Lower leg skin (tissue), 4 donors: ENCODE measurements around the gene EPHA6. TPM values are rescaled to one million over a fixed set of nuclear protein-coding genes. Genes with fewer than 3 reads are reported as not detected.

Experiments used
- DNase-seq, 2 donors: peaks; one replicate each; pipeline ENCODE4 v3.0.0-alpha.2; 2019; ENCODE audit warnings: low spot score in 2 of 2
- H3K4me3 ChIP-seq: fragments of 200-600 bp; sonication (generic); 2 replicates; pipeline ENCODE4 v1.5.1; 2017; ENCODE audit warnings: mild to moderate bottlenecking, low read depth; ENCODE audit not compliant: poor library complexity, severe bottlenecking
- CTCF ChIP-seq, 3 donors: fragments of 450-650 bp; IDR thresholded peaks; one replicate each; pipeline ENCODE4 v1.5.1; 2016; ENCODE audit warnings: antibody characterized with exemption in 3 of 3, mild to moderate bottlenecking in 3 of 3, moderate library complexity in 2 of 3
- POLR2A ChIP-seq, 2 donors: fragments of 450-650 bp; IDR thresholded peaks; one replicate each; pipeline ENCODE4 v1.6.1; 2016 to 2017; ENCODE audit warnings: antibody characterized with exemption in 2 of 2, mild to moderate bottlenecking in 1 of 2, moderate library complexity in 1 of 2
- WGBS, 2 donors: methylation state at CpG; one replicate each; pipeline ENCODE4 v1.1.5; 2018; 5-methylcytosine and 5-hydroxymethylcytosine counted together
- intact Hi-C: fragments of 100-400 bp; cut with DNase I; formaldehyde crosslinking; loops from one replicate; pipeline ENCODE4 v1.15.0; 2023; ENCODE audit warnings: low total_unique reads
- total RNA-seq, 4 donors: library from RNA; depleted of rRNA; stranded (reverse); fragments of >200 nt; gene quantifications; one replicate each; pipeline ENCODE4 v1.1.0, GENCODE V29; 2016

Gene EPHA6
- total RNA-seq, 4 donors from 2014 or later, result 0.23 TPM; not detected in 3

GRCh38 chr3:97043411-97043810 is 229.0 kb downstream of the EPHA6 start:
- intact Hi-C loops, result no loop called here
- WGBS, 2 donors, result 81 to 88% methylated on average over 2 of the region's 2 CpGs
- no peak for TF ChIP-seq CTCF (IDR thresholded peaks at IDR 0.05)
- TF ChIP-seq POLR2A (IDR thresholded peaks at IDR 0.05), result no peak
- H3K4me3 ChIP-seq, result no peak overlapping the region
- no peak for DNase-seq

- no peak for DNase-seq
- H3K4me3 ChIP-seq, result no peak overlapping the region
- WGBS, 2 donors, result 84 to 90% methylated on average over 3 of the region's 3 CpGs
- TF ChIP-seq CTCF (IDR thresholded peaks at IDR 0.05), result no peak
- TF ChIP-seq POLR2A (IDR thresholded peaks at IDR 0.05), result no peak
- intact Hi-C loops, result no loop called here
Observed at GRCh38 chr3:97057365-97057764, 243.0 kb downstream of the EPHA6 start.

- WGBS, 2 donors, result 27 to 51% methylated on average over 1 of the region's 1 CpG
- no peak overlapping the region for H3K4me3 ChIP-seq
- DNase-seq, result no peak
- intact Hi-C loops, result no loop called here
- no peak for TF ChIP-seq POLR2A (IDR thresholded peaks at IDR 0.05)
- no peak for TF ChIP-seq CTCF (IDR thresholded peaks at IDR 0.05)
Observed at GRCh38 chr3:97059168-97059567, 244.8 kb downstream of the EPHA6 start.

- WGBS, 2 donors, result 74% methylated on average over 1 of the region's 1 CpG
- H3K4me3 ChIP-seq, result no peak overlapping the region
- no peak for TF ChIP-seq CTCF (IDR thresholded peaks at IDR 0.05)
- TF ChIP-seq POLR2A (IDR thresholded peaks at IDR 0.05), result no peak
- intact Hi-C loops, result loop anchor here (10.0 kb wide), 1 partner anchor 1372 kb away; no protein-coding TSS in a partner anchor
- no peak for DNase-seq
Observed at GRCh38 chr3:97066531-97066930, 252.1 kb downstream of the EPHA6 start.

GRCh38 chr3:97070302-97070701 is 255.9 kb downstream of the EPHA6 start:
- TF ChIP-seq POLR2A (IDR thresholded peaks at IDR 0.05) (no peak), CTCF (IDR thresholded peaks at IDR 0.05) (no peak)
- intact Hi-C loops, result no loop called here
- H3K4me3 ChIP-seq, result no peak overlapping the region
- DNase-seq, result no peak

- H3K4me3 ChIP-seq, result no peak overlapping the region
- intact Hi-C loops, result no loop called here
- WGBS, 2 donors, result 73 to 76% methylated on average over 2 of the region's 2 CpGs
- DNase-seq, result no peak
- no peak for TF ChIP-seq POLR2A (IDR thresholded peaks at IDR 0.05)
- TF ChIP-seq CTCF (IDR thresholded peaks at IDR 0.05), result no peak
Observed at GRCh38 chr3:97074546-97074945, 260.2 kb downstream of the EPHA6 start.
